SK-N-SH treated with all-trans-retinoic acid at 6 μM for 48 hours (cell line): ENCODE measurements around the gene IER2.

Experiments
- GLIS3 ChIP-seq: fragments of 250-450 bp; sonication (Bioruptor Pico); IDR thresholded peaks from 2 replicates; pipeline ENCODE4 v1.5.0; 2020; ENCODE audit warnings: mild to moderate bottlenecking, moderate library complexity
- OSR1 ChIP-seq: fragments of 250-450 bp; sonication (Bioruptor Pico); IDR thresholded peaks from 2 replicates; pipeline ENCODE4 v1.8.0; 2022; ENCODE audit warnings: moderate library complexity, mild to moderate bottlenecking, inconsistent platforms
- ZC3H10 ChIP-seq: fragments of 250-450 bp; sonication (Bioruptor Pico); IDR thresholded peaks from 2 replicates; pipeline ENCODE4 v1.5.1; 2021; ENCODE audit warnings: mild to moderate bottlenecking, moderate library complexity
- ZFP30 ChIP-seq: fragments of 450-650 bp; formaldehyde crosslinking; IDR thresholded peaks from 2 replicates; pipeline ENCODE4 v1.5.0; 2022; ENCODE audit warnings: mild to moderate bottlenecking, moderate library complexity
- ZNF8 ChIP-seq: fragments of 450-650 bp; formaldehyde crosslinking; IDR thresholded peaks from 2 replicates; pipeline ENCODE4 v1.5.0; 2020; ENCODE audit warnings: mild to moderate bottlenecking, moderate library complexity
- TF ChIP-seq, protein P1 (sequence below): fragments of 250-450 bp; sonication (Bioruptor Pico); IDR thresholded peaks from 2 replicates; pipeline ENCODE4 v1.8.0; 2020; ENCODE audit warnings: mild to moderate bottlenecking, moderate library complexity, borderline replicate concordance

DNA sequence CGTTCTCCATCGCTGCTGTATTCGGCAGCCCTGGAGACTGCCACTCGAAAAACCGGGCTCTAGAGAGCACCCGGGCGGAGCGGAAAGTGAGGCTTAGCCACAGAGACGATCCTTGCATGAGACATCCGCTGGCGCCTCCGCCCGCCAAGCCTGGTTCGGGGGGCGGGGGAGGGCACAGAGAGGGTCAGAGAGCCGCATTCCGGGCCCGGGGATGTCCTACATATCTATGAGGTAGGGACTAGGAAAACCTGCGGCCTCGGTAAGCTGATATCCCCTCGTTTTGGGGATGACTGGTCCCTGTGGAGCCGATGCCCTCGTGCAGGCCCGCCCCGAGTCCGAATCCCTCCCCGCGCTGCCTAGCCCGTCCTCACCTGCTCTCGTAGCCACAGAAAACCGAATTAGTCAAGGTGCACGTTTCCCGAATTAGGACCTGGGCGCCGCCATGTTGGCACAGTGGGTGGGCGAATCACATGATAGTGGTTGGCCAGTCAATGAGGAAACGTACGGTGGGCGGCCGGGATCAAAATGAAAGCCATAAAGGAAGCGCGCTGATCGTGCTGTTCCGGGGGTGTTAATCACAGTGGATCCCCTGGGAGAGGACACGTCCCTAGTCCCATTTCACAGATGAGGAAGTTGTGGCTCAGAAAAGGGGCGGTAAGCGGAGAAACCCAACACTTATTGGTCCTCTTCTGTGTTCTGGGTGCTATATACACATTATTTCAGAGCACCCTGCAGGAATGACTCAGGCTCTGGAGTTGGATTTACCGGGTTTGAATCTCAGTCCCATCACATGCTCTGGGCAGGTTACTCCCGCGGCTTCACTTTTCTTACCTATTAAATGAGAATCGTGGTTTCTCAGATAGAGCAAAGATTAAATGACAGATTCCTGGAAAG, 33.7 kb upstream of the IER2 start, which contains the start of gene TRMT1:
- TF ChIP-seq OSR1 (CRISPR knock-in tag) (no peak), ZFP30 (CRISPR knock-in tag) (no peak), ZNF8 (CRISPR knock-in tag) (no peak), GLIS3 (CRISPR knock-in tag) (peak; percentile 84; the same call in 1 of the 2 replicates), ZC3H10 (CRISPR knock-in tag) (no peak)
- TF ChIP-seq, protein P1, sequence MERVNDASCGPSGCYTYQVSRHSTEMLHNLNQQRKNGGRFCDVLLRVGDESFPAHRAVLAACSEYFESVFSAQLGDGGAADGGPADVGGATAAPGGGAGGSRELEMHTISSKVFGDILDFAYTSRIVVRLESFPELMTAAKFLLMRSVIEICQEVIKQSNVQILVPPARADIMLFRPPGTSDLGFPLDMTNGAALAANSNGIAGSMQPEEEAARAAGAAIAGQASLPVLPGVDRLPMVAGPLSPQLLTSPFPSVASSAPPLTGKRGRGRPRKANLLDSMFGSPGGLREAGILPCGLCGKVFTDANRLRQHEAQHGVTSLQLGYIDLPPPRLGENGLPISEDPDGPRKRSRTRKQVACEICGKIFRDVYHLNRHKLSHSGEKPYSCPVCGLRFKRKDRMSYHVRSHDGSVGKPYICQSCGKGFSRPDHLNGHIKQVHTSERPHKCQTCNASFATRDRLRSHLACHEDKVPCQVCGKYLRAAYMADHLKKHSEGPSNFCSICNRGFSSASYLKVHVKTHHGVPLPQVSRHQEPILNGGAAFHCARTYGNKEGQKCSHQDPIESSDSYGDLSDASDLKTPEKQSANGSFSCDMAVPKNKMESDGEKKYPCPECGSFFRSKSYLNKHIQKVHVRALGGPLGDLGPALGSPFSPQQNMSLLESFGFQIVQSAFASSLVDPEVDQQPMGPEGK (CRISPR knock-in tag), result no peak
